K562 (cell line): ENCODE results near the gene PRR23E. TPM values are rescaled to one million over a fixed set of nuclear protein-coding genes. Genes with fewer than 3 reads are reported as not detected.

Experiments
- ATAC-seq: fragments of 200-7000 bp; cut with Tn5 transposase; 3 replicates; pipeline ENCODE4 v1.9.1; 2020; ENCODE audit warnings: moderate library complexity
- BruUV-seq: library from RNA; stranded (reverse); fragments of 400-500 nt; replicated peaks from 2 replicates; lab custom pipeline; 2021; lab: Mats Ljungman, UMichigan
- CTCF ChIA-PET: fragments of 300-600 bp; formaldehyde crosslinking; extraction: SDS; loops from one replicate; lab custom pipeline; 2021; ENCODE audit warnings: low intra/inter-chr PET ratio; lab: Yijun Ruan, JAX
- POLR2A ChIA-PET: fragments of 300-600, 350-650 bp; sonication (Branson Sonifier 250); formaldehyde crosslinking; extraction: SDS; loops from one replicate; lab custom pipeline; 2021; ENCODE audit warnings: antibody characterized with exemption, inconsistent platforms; lab: Yijun Ruan, JAX
- DNase-seq, 4 experiments: peaks; one replicate each; pipeline versions ENCODE4 v3.0.0 to v3.0.0-alpha.2; 2011 to 2018; ENCODE audit warnings: low spot score in 3 of 4, mixed read lengths in 3 of 4; ENCODE audit errors: extremely low read depth in 1 of 4
- FAIRE-seq: peaks from 2 replicates; lab custom pipeline; 2011; peaks lifted over from hg19 to GRCh38; lab: Jason Lieb, UNC
- H2AFZ ChIP-seq: 2 replicates; pipeline ENCODE4 v1.6.0; 2011; ENCODE audit warnings: low read depth, low read length, control low read depth, inconsistent platforms
- H3K27ac ChIP-seq: fragments of 200-600 bp; 3 replicates; pipeline ENCODE4 v1.8.0; 2011; ENCODE audit warnings: low read depth, mild to moderate bottlenecking, control low read depth, inconsistent platforms, low read length, moderate library complexity, mixed read lengths; ENCODE audit errors: extremely low read depth
- H3K27me3 ChIP-seq, 2 experiments: fragments of 300-600 bp in 1 of 2; 2 replicates in 1 of 2; 3 replicates in 1 of 2; pipeline versions ENCODE4 v1.6.0 to v1.8.0; 2011; ENCODE audit warnings: inconsistent platforms in 2 of 2, low read length in 2 of 2, mild to moderate bottlenecking in 1 of 2, mixed read lengths in 1 of 2, moderate library complexity in 1 of 2; ENCODE audit not compliant: control insufficient read depth in 2 of 2, insufficient read depth in 2 of 2
- H3K36me3 ChIP-seq: fragments of 300-600 bp; 3 replicates; pipeline ENCODE4 v1.8.0; 2011; ENCODE audit warnings: mild to moderate bottlenecking, low read length, inconsistent platforms; ENCODE audit not compliant: control insufficient read depth, insufficient read depth
- H3K4me1 ChIP-seq, 2 experiments: fragments of 200-600 bp in 1 of 2; replicated peaks in 1 of 2; 2 replicates in 1 of 2; 3 replicates in 1 of 2; pipeline versions ENCODE4 v1.5.1 to v1.8.0; 2011; ENCODE audit warnings: inconsistent platforms in 2 of 2, low read length in 2 of 2, mild to moderate bottlenecking in 1 of 2, mixed read lengths in 1 of 2, moderate library complexity in 1 of 2; ENCODE audit not compliant: control insufficient read depth in 2 of 2, insufficient read depth in 2 of 2
- H3K4me2 ChIP-seq: 2 replicates; pipeline ENCODE4 v1.6.1; 2011; ENCODE audit warnings: low read length, control low read depth, inconsistent platforms, mixed read lengths; ENCODE audit not compliant: insufficient read depth
- H3K4me3 ChIP-seq: fragments of 200-600 bp; sonication (generic), shearing (Covaris generic); 2 replicates; pipeline ENCODE4 v1.5.1; 2016; ENCODE audit warnings: control low read depth, inconsistent platforms
- H3K79me2 ChIP-seq: fragments of 200-600 bp; 3 replicates; pipeline ENCODE4 v1.8.0; 2011; ENCODE audit warnings: low read length, inconsistent platforms; ENCODE audit not compliant: control insufficient read depth, insufficient read depth
- H3K9ac ChIP-seq, 2 experiments: 2 replicates each; pipeline versions ENCODE4 v1.6.0 to v1.6.1; 2011; ENCODE audit warnings: low read depth in 2 of 2, low read length in 2 of 2, control low read depth in 1 of 2, inconsistent platforms in 1 of 2, mild to moderate bottlenecking in 1 of 2, mixed read lengths in 1 of 2; ENCODE audit not compliant: insufficient read depth in 1 of 2
- H3K9me1 ChIP-seq: one replicate; pipeline ENCODE4 v1.6.0; 2011; ENCODE audit warnings: inconsistent platforms, mild to moderate bottlenecking, low read length, moderate library complexity; ENCODE audit not compliant: control insufficient read depth, insufficient read depth
- H3K9me3 ChIP-seq: replicated peaks from 2 replicates; pipeline ENCODE4 v1.5.1; 2011; ENCODE audit warnings: low read depth, low read length, inconsistent platforms; ENCODE audit not compliant: control insufficient read depth, insufficient read depth
- H4K20me1 ChIP-seq: replicated peaks from 2 replicates; pipeline ENCODE4 v1.6.1; 2011; ENCODE audit warnings: low read length, inconsistent platforms, mixed read lengths; ENCODE audit not compliant: control insufficient read depth, insufficient read depth
- ATF2 ChIP-seq: sonication (generic); formaldehyde crosslinking; IDR thresholded peaks from 2 replicates; pipeline ENCODE4 v1.8.1; 2022; ENCODE audit warnings: missing genetic modification reagents
- BRCA1 ChIP-seq, 2 experiments: fragments of 450-650 bp in 1 of 2; sonication (generic) in 1 of 2; formaldehyde crosslinking in 1 of 2; IDR thresholded peaks; 2 replicates each; pipeline versions ENCODE4 v1.5.0 to v1.6.1; 2017 to 2020; ENCODE audit warnings: mild to moderate bottlenecking in 1 of 2, missing genetic modification reagents in 1 of 2
- C11orf30 ChIP-seq: fragments of 450-650 bp; IDR thresholded peaks from 2 replicates; pipeline ENCODE4 v1.6.1; 2016; ENCODE audit warnings: low read depth, mild to moderate bottlenecking
- CBX5 ChIP-seq: IDR thresholded peaks from 2 replicates; pipeline ENCODE4 v1.6.1; 2014; ENCODE audit warnings: low read depth, borderline replicate concordance
- DPF2 ChIP-seq: fragments of 450-650 bp; IDR thresholded peaks from 2 replicates; pipeline ENCODE4 v1.6.1; 2016
- ELF1 ChIP-seq: fragments of 200-800 bp; sonication (Bioruptor generic); IDR thresholded peaks from 2 replicates; pipeline ENCODE4 v1.6.1; 2016; ENCODE audit warnings: missing genetic modification characterization, missing compliant biosample characterization
- FOXO4 ChIP-seq: fragments of 450-650 bp; formaldehyde crosslinking; IDR thresholded peaks from 2 replicates; pipeline ENCODE4 v1.4.0; 2020; ENCODE audit warnings: mild to moderate bottlenecking, moderate library complexity
- HNRNPUL1 ChIP-seq: fragments of 200-400 bp; formaldehyde crosslinking; IDR thresholded peaks from 2 replicates; pipeline ENCODE4 v1.6.1; 2017; ENCODE audit warnings: low read length
- LCOR ChIP-seq: sonication (generic); formaldehyde crosslinking; IDR thresholded peaks from 2 replicates; pipeline ENCODE4 v1.8.0; 2022; ENCODE audit warnings: mild to moderate bottlenecking, missing genetic modification reagents
- MEF2D ChIP-seq: conservative IDR thresholded peaks from 2 replicates; pipeline ENCODE4 v1.6.1; 2016; ENCODE audit warnings: low read depth, missing genetic modification characterization, missing compliant biosample characterization
- POLR2AphosphoS5 ChIP-seq: IDR thresholded peaks from 2 replicates; pipeline ENCODE4 v1.6.1; 2011; ENCODE audit warnings: mild to moderate bottlenecking, low read depth, low read length, moderate library complexity; ENCODE audit not compliant: control insufficient read depth, insufficient read depth
- PYGO2 ChIP-seq: fragments of 450-650 bp; IDR thresholded peaks from 2 replicates; pipeline ENCODE4 v1.6.1; 2016; ENCODE audit warnings: mild to moderate bottlenecking, missing genetic modification characterization, moderate library complexity, missing compliant biosample characterization
- RBM22 ChIP-seq: fragments of 200-400 bp; formaldehyde crosslinking; IDR thresholded peaks from 2 replicates; pipeline ENCODE4 v1.6.1; 2018; ENCODE audit warnings: low read length, low read depth; ENCODE audit not compliant: poor library complexity, severe bottlenecking
- SMARCB1 ChIP-seq: IDR thresholded peaks from 2 replicates; pipeline ENCODE4 v1.6.1; 2011; ENCODE audit warnings: improper control_type of control experiment, low read depth; ENCODE audit not compliant: insufficient read length
- SMC3 ChIP-seq: conservative IDR thresholded peaks from 2 replicates; pipeline ENCODE4 v1.6.1; 2011; ENCODE audit warnings: low read depth, low read length, improper control_type of control experiment; ENCODE audit not compliant: insufficient read depth
- ZBTB12 ChIP-seq: fragments of 250-450 bp; sonication (Bioruptor Pico); IDR thresholded peaks from 2 replicates; pipeline ENCODE4 v1.4.0; 2020
- ZNF124 ChIP-seq: sonication (generic); formaldehyde crosslinking; IDR thresholded peaks from 2 replicates; pipeline ENCODE4 v1.8.1; 2022; ENCODE audit warnings: missing genetic modification reagents
- ZNF23 ChIP-seq: fragments of 250-450 bp; sonication (Bioruptor Pico); IDR thresholded peaks from 2 replicates; pipeline ENCODE4 v1.4.0; 2020; ENCODE audit warnings: mild to moderate bottlenecking
- WGBS: fragments of 100-300 bp; shearing (Covaris generic); methylation state at CpG from one replicate; pipeline ENCODE4 v1.1.6; 2016; ENCODE audit warnings: low coverage, mixed read lengths; ENCODE audit not compliant: insufficient coverage; ENCODE audit errors: missing lambda C conversion rate; 5-methylcytosine and 5-hydroxymethylcytosine counted together
- in situ Hi-C: fragments of 300-500 bp; cut with MboI; formaldehyde crosslinking; loops from 4 replicates; pipeline ENCODE4 v1.15.0; 2018; ENCODE audit warnings: inconsistent platforms, mixed read lengths
- intact Hi-C: fragments of 100-400 bp; cut with micrococcal nuclease; formaldehyde crosslinking; loops from 2 replicates; pipeline ENCODE4 v1.14.2; 2022
- polyA plus RNA-seq, 8 experiments: library from polyadenylated mRNA; depleted of rRNA in 4 of 8; stranded (reverse) in 5 of 8; unstranded in 3 of 8; fragments of >200 nt; fragmentation: Nextera tagmentation in 2 of 8; fragmentation: Illumina TruSeq in 1 of 8; extraction: Ambion mirVana in 2 of 8; extraction: Trizol in 1 of 8; gene quantifications; 2 replicates each; pipeline versions ENCODE4 v1.2.1 to v1.2.3, GENCODE V29; 2011 to 2014; ENCODE audit warnings: inconsistent platforms in 1 of 8, missing spikeins in 1 of 8
- total RNA-seq, 7 experiments: library from RNA; depleted of rRNA in 6 of 7; stranded (reverse); fragments of >200 nt in 6 of 7; fragmentation: Illumina TruSeq in 2 of 7; extraction: Trizol in 2 of 7; gene quantifications; 2 replicates each; pipeline versions ENCODE4 v1.2.1 to v1.2.3, GENCODE V29; 2011 to 2021; ENCODE audit warnings: low replicate concordance in 1 of 7

Gene PRR23E
- total and polyA plus RNA-seq, 9 of the 15 experiments (the other 6 are each of a cell fraction or from before 2014, with no cell fraction given) = not detected

DNA sequence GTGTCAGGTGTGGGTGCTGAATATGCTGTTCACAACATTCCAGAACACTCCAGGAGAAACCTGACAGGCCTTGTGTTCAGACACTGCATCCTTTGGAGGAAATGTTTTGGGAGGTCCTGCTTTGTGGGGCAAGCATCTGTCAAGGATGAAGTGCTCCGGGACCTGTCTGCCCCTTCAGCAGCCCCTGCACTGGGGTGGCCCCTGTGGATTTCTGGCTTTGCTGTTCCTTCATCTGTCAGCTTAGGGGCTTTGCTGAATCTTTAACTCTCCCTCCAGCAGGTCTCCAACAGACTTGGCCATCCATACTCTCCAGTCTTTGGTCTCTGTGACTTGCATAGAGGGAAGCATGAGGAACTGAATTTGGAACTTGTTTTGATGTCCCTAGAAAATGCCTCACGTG is 3.1 kb downstream of the PRR23E start (continued):
- TF ChIP-seq LCOR (no peak), ZNF124 (CRISPR knock-in tag) (no peak), RBM22 (no peak), MEF2D (no peak), FOXO4 (CRISPR knock-in tag) (no peak), CBX5 (no peak), DPF2 (no peak)

GRCh38 chr3:127196466-127197299 is 3.8 kb downstream of the PRR23E start:
- Histone ChIP-seq H3K9me1 (no peaks in the 10 kb centered on the region), H3K4me1 (no peaks in the 10 kb centered on the region), H3K4me3 (no peak overlapping the region), H2AFZ (no peak overlapping the region), H3K27me3 (no peaks in the 10 kb centered on the region; a peak in 1 of 5 replicates), H3K4me2 (no peak overlapping the region), H3K9ac (no peak overlapping the region), H3K79me2 (no peaks in the 10 kb centered on the region), H3K27ac (no peak overlapping the region), H3K9me3 (no peaks in the 10 kb centered on the region), H4K20me1 (no peaks in the 10 kb centered on the region), H3K36me3 (no peaks in the 10 kb centered on the region)
- CTCF ChIA-PET = no interaction called here
- WGBS = 0% methylated on average over 7 of the region's 15 CpGs
- no peak for DNase-seq
- no peak for FAIRE-seq
- ATAC-seq = no peak
- POLR2A ChIA-PET = interaction anchor here (1.0 to 1.1 kb wide), 2 partner anchors 13 to 60 kb away, joined by 3 read pairs; no protein-coding TSS in a partner anchor
- no TSS peak for BruUV-seq
- in situ Hi-C loops (no loop called here), intact Hi-C loops (no loop called here)
- TF ChIP-seq SMC3 (no peak), SMARCB1 (no peak), ELF1 (tag) (no peak), C11orf30 (no peak), BRCA1 (IDR thresholded peaks at IDR 0.05) (no peak), BRCA1 (CRISPR knock-in tag; IDR thresholded peaks at IDR 0.05) (no peak), HNRNPUL1 (no peak), ZBTB12 (CRISPR knock-in tag) (no peak), ZNF23 (CRISPR knock-in tag) (no peak), PYGO2 (tag) (no peak), POLR2AphosphoS5 (no peak), ATF2 (CRISPR knock-in tag) (no peak)
